GM12878 (cell line): Measurements from ENCODE around the gene FAM53B. TPM values are rescaled to one million over a fixed set of nuclear protein-coding genes. Genes with fewer than 3 reads are reported as not detected.

Experiments
- ATF2 ChIP-seq: IDR thresholded peaks from 2 replicates; pipeline ENCODE4 v1.6.1; 2012; ENCODE audit warnings: low read length, inconsistent platforms
- CHD2 ChIP-seq: IDR thresholded peaks from 2 replicates; pipeline ENCODE4 v1.6.1; 2011; ENCODE audit warnings: low read depth, low read length, improper control_type of control experiment, borderline replicate concordance
- CUX1 ChIP-seq: IDR thresholded peaks from 2 replicates; pipeline ENCODE4 v1.6.1; 2012; ENCODE audit warnings: improper control_type of control experiment, low read depth, low read length; ENCODE audit not compliant: insufficient replicate concordance
- HSF1 ChIP-seq: fragments of 150-350 bp; IDR thresholded peaks from 2 replicates; pipeline ENCODE4 v1.6.1; 2014; ENCODE audit warnings: mild to moderate bottlenecking, low read depth, low read length
- IKZF2 ChIP-seq, 2 experiments: fragments of 450-650 bp; IDR thresholded peaks; 2 replicates each; pipeline ENCODE4 v1.6.1; 2017; ENCODE audit warnings: mild to moderate bottlenecking in 2 of 2, moderate library complexity in 2 of 2
- IRF5 ChIP-seq: fragments of 450-650 bp; IDR thresholded peaks from 2 replicates; pipeline ENCODE4 v1.6.1; 2017; ENCODE audit warnings: borderline replicate concordance
- KAT2A ChIP-seq: conservative IDR thresholded peaks from 2 replicates; pipeline ENCODE4 v1.6.1; 2011; ENCODE audit warnings: low read depth, low read length; ENCODE audit not compliant: control insufficient read depth
- NFYB ChIP-seq: IDR thresholded peaks from 2 replicates; pipeline ENCODE4 v1.6.1; 2011; ENCODE audit warnings: low read depth, mild to moderate bottlenecking, low read length, improper control_type of control experiment, moderate library complexity; ENCODE audit not compliant: insufficient read depth
- RAD51 ChIP-seq: fragments of 450-650 bp; IDR thresholded peaks from 2 replicates; pipeline ENCODE4 v1.6.1; 2016; ENCODE audit warnings: moderate library complexity, mild to moderate bottlenecking, inconsistent platforms
- RUNX3 ChIP-seq: IDR thresholded peaks from 2 replicates; pipeline ENCODE4 v1.6.1; 2012; ENCODE audit warnings: low read length, inconsistent platforms
- SIN3A ChIP-seq: IDR thresholded peaks from 2 replicates; pipeline ENCODE4 v1.6.1; 2012; ENCODE audit warnings: low read depth, low read length, improper control_type of control experiment
- SMARCA5 ChIP-seq: fragments of 450-650 bp; IDR thresholded peaks from 2 replicates; pipeline ENCODE4 v1.6.1; 2017; ENCODE audit warnings: mild to moderate bottlenecking
- STAT1 ChIP-seq: fragments of 450-650 bp; conservative IDR thresholded peaks from 2 replicates; pipeline ENCODE4 v1.6.1; 2014; ENCODE audit warnings: antibody characterized with exemption, mild to moderate bottlenecking
- TARDBP ChIP-seq: IDR thresholded peaks from 2 replicates; pipeline ENCODE4 v1.6.1; 2016; ENCODE audit warnings: borderline replicate concordance
- ZNF24 ChIP-seq: fragments of 450-650 bp; IDR thresholded peaks from 2 replicates; pipeline ENCODE4 v1.6.1; 2017; ENCODE audit warnings: antibody characterized with exemption, mild to moderate bottlenecking
- ZNF592 ChIP-seq: fragments of 450-650 bp; IDR thresholded peaks from 2 replicates; pipeline ENCODE4 v1.6.1; 2017; ENCODE audit warnings: mild to moderate bottlenecking, moderate library complexity
- polyA plus RNA-seq, 11 experiments: library from polyadenylated mRNA; depleted of rRNA in 4 of 11; unstranded in 6 of 11; stranded (reverse) in 5 of 11; fragments of >200 nt; fragmentation: Nextera tagmentation in 4 of 11; fragmentation: Illumina TruSeq in 1 of 11; extraction: Ambion mirVana in 4 of 11; extraction: Trizol in 1 of 11; gene quantifications; 1 replicate in 1 of 11; 2 replicates in 10 of 11; pipeline versions ENCODE4 v1.2.1 to v1.2.3, GENCODE V29; 2011 to 2016; ENCODE audit warnings: inconsistent platforms in 2 of 11, missing spikeins in 2 of 11, low read depth in 1 of 11
- total RNA-seq, 4 experiments: library from RNA; depleted of rRNA in 3 of 4; stranded (reverse); fragments of >200 nt in 3 of 4; fragmentation: Illumina TruSeq in 1 of 4; extraction: Trizol in 1 of 4; gene quantifications; 2 replicates each; pipeline versions ENCODE4 v1.2.1 to v1.2.3, GENCODE V29; 2013 to 2021

The FAM53B gene
- total and polyA plus RNA-seq, 10 of the 15 experiments (the other 5 are each of a cell fraction or from before 2014, with no cell fraction given) = 0.05 to 26.3 (median 8.1) TPM

GRCh38 chr10:124719213-124719851 is 24.8 kb downstream of the FAM53B start (continued):
- no peak for TF ChIP-seq NFYB
- no peak for TF ChIP-seq HSF1
- 0 out of 2 replicates have a peak, but pooled peaks have one; percentile 51 for TF ChIP-seq ZNF592
- TF ChIP-seq RAD51 = peak; percentile 44; the same call in 1 of the 2 replicates
- no peak for TF ChIP-seq STAT1
- peak; percentile 59 for TF ChIP-seq RUNX3
- TF ChIP-seq KAT2A = no peak
- peak; percentile 66; the same call in 1 of the 2 replicates for TF ChIP-seq SMARCA5
- peak; percentile 46; the same call in 1 of the 2 replicates for TF ChIP-seq ATF2
- peak; percentile 75 for TF ChIP-seq CHD2
- no peak for TF ChIP-seq IRF5
- no peak for TF ChIP-seq TARDBP
- no peak for TF ChIP-seq SIN3A
- no peak for TF ChIP-seq CUX1
- TF ChIP-seq IKZF2 (IDR thresholded peaks at IDR 0.05) = peak; percentile 77
- peak; percentile 87 for TF ChIP-seq ZNF24
